Panc1 (cell line): ENCODE data around the gene EFNA2. TPM values are rescaled to one million over a fixed set of nuclear protein-coding genes. Genes with fewer than 3 reads are reported as not detected.

Source experiments
- ATAC-seq: fragments of 200-7000 bp; cut with Tn5 transposase; 2 replicates; pipeline ENCODE4 v1.9.1; 2020; ENCODE audit warnings: mild to moderate bottlenecking, moderate library complexity
- BruUV-seq: library from RNA; stranded (reverse); fragments of 400-500 nt; replicated peaks from 2 replicates; lab custom pipeline; 2021; lab: Mats Ljungman, UMichigan
- CTCF ChIA-PET: fragments of 300-600 bp; sonication (Branson Sonifier 250); formaldehyde crosslinking; loops from one replicate; lab custom pipeline; 2022; ENCODE audit warnings: antibody characterized with exemption; lab: Charles Lee
- POLR2A ChIA-PET: fragments of 300-600 bp; sonication (Branson Sonifier 250); formaldehyde crosslinking; loops from one replicate; lab custom pipeline; 2022; ENCODE audit warnings: antibody characterized with exemption; lab: Charles Lee
- DNase-seq: peaks from one replicate; pipeline ENCODE4 v3.0.0-alpha.2; 2010; ENCODE audit warnings: low read depth, low spot score
- H3K27ac ChIP-seq: 2 replicates; pipeline ENCODE4 v1.5.1; 2011; ENCODE audit warnings: mild to moderate bottlenecking, low read length, inconsistent platforms
- H3K27me3 ChIP-seq: fragments of 200-500 bp; sonication (Bioruptor generic); 2 replicates; pipeline ENCODE4 v1.6.0; 2014; ENCODE audit warnings: low read length, inconsistent platforms; ENCODE audit not compliant: control insufficient read depth, insufficient read depth
- H3K36me3 ChIP-seq: fragments of 200-500 bp; sonication (Bioruptor generic); 2 replicates; pipeline ENCODE4 v1.5.1; 2014; ENCODE audit warnings: inconsistent platforms, mild to moderate bottlenecking, low read length, moderate library complexity; ENCODE audit not compliant: control insufficient read depth, insufficient read depth
- H3K4me1 ChIP-seq: 2 replicates; pipeline ENCODE4 v1.5.1; 2011; ENCODE audit warnings: inconsistent platforms, mild to moderate bottlenecking, low read length, moderate library complexity; ENCODE audit not compliant: control insufficient read depth, insufficient read depth
- H3K4me3 ChIP-seq, 2 experiments: 2 replicates each; pipeline ENCODE4 v1.5.1; 2011 to 2012; ENCODE audit warnings: low read depth in 2 of 2, low read length in 2 of 2, mild to moderate bottlenecking in 2 of 2, inconsistent platforms in 1 of 2, moderate library complexity in 1 of 2
- H3K9me3 ChIP-seq: fragments of 200-500 bp; sonication (Bioruptor generic); 2 replicates; pipeline ENCODE4 v1.5.1; 2014; ENCODE audit warnings: low read depth, mild to moderate bottlenecking, inconsistent platforms, low read length, moderate library complexity; ENCODE audit not compliant: control insufficient read depth, insufficient read depth
- POLR2AphosphoS5 ChIP-seq: IDR thresholded peaks from 2 replicates; pipeline ENCODE4 v1.6.1; 2012; ENCODE audit warnings: mild to moderate bottlenecking, low read depth, low read length, moderate library complexity
- SIN3A ChIP-seq: IDR thresholded peaks from 2 replicates; pipeline ENCODE4 v1.6.1; 2012; ENCODE audit warnings: low read depth, mild to moderate bottlenecking, low read length, moderate library complexity, borderline replicate concordance; ENCODE audit not compliant: insufficient read depth
- TCF7L2 ChIP-seq: IDR thresholded peaks from 2 replicates; pipeline ENCODE4 v1.6.1; 2011; ENCODE audit warnings: mild to moderate bottlenecking, low read depth, low read length, inconsistent platforms
- in situ Hi-C: cut with HindIII; loops from 2 replicates; pipeline ENCODE4 v1.10.0; 2016; ENCODE audit warnings: low sequenced_read_pairs, low pct_unique_long_range_greater_than_20kb
- intact Hi-C: fragments of 100-400 bp; cut with micrococcal nuclease; formaldehyde crosslinking; loops from one replicate; pipeline ENCODE4 v1.10.0; 2022; ENCODE audit not compliant: unreplicated experiment
- total RNA-seq: library from RNA; stranded (reverse); gene quantifications from one replicate; pipeline ENCODE4 v1.2.1, GENCODE V29; 2021; ENCODE audit not compliant: unreplicated experiment
- TF ChIP-seq, protein P1 (sequence below), 2 experiments: IDR thresholded peaks; 2 replicates each; pipeline ENCODE4 v1.6.1; 2011 to 2012; ENCODE audit warnings: low read depth in 2 of 2, control low read depth in 1 of 2, low read length in 1 of 2, mild to moderate bottlenecking in 1 of 2, moderate library complexity in 1 of 2; ENCODE audit not compliant: insufficient read depth in 1 of 2
- TF ChIP-seq, protein P2 (sequence below): fragments of 450-650 bp; IDR thresholded peaks from 2 replicates; pipeline ENCODE4 v1.5.1; 2017; ENCODE audit warnings: mild to moderate bottlenecking

Gene EFNA2
- total RNA-seq, 1 experiment from 2014 or later: 7.8 TPM

DNA sequence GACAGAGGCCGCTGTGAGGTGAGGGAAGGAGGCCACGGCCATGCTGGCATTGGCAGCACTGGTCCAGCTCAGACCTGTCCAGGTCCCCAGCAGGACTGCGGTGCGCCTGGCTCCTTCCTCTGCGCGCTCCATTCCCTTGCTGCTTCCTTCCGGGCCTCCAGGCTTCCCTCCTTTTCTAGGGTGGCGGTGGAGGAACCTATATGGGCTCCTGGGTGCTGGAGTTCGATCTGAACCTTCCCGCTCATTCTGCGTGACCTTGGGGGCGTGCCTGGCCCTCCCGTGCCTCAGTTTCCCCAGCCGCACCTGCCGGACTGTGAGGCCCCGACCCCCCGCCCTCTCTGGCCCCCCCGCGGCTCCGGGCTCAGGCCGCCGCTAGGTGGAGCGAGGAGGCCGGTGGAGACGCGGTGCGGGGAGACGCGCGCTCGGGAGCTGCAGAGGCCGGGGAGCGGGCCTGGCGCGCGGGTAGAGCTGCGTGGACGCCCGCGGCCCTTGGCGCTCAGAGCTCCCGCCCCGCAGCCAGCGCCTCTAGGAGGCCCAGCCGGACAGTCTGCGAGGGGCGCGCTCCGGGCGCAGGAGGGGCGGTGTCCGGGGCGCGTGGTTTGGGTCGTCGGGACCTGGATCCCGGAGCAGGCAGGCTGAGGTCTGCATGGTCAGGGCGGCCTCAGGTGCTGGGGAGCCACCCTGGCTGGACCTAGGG, 29.9 kb downstream of the EFNA2 start:
- peak overlapping the region; percentile 23 to 36 for H3K4me3 ChIP-seq
- intact Hi-C loops: no loop called here
- H3K36me3 ChIP-seq: no peaks in the 10 kb centered on the region
- H3K27ac ChIP-seq: no peak overlapping the region
- POLR2A ChIA-PET: interaction anchor here (0.7 to 0.8 kb wide), 2 partner anchors 46 to 356 kb away, joined by 3 read pairs; no protein-coding TSS in a partner anchor
- DNase-seq (no peak), ATAC-seq (peak; percentile 81)
- H3K9me3 ChIP-seq: no peaks in the 10 kb centered on the region
- CTCF ChIA-PET: interaction anchor here (0.6 to 1.9 kb wide), 2 partner anchors 56 to 57 kb away, joined by 3 to 7 read pairs; no protein-coding TSS in a partner anchor
- in situ Hi-C loops: no loop called here
- TF ChIP-seq TCF7L2 (no peak), POLR2AphosphoS5 (no peak), SIN3A (no peak)
- TF ChIP-seq, protein P1, sequence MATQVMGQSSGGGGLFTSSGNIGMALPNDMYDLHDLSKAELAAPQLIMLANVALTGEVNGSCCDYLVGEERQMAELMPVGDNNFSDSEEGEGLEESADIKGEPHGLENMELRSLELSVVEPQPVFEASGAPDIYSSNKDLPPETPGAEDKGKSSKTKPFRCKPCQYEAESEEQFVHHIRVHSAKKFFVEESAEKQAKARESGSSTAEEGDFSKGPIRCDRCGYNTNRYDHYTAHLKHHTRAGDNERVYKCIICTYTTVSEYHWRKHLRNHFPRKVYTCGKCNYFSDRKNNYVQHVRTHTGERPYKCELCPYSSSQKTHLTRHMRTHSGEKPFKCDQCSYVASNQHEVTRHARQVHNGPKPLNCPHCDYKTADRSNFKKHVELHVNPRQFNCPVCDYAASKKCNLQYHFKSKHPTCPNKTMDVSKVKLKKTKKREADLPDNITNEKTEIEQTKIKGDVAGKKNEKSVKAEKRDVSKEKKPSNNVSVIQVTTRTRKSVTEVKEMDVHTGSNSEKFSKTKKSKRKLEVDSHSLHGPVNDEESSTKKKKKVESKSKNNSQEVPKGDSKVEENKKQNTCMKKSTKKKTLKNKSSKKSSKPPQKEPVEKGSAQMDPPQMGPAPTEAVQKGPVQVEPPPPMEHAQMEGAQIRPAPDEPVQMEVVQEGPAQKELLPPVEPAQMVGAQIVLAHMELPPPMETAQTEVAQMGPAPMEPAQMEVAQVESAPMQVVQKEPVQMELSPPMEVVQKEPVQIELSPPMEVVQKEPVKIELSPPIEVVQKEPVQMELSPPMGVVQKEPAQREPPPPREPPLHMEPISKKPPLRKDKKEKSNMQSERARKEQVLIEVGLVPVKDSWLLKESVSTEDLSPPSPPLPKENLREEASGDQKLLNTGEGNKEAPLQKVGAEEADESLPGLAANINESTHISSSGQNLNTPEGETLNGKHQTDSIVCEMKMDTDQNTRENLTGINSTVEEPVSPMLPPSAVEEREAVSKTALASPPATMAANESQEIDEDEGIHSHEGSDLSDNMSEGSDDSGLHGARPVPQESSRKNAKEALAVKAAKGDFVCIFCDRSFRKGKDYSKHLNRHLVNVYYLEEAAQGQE (IDR thresholded peaks at IDR 0.05; ENCODE audit: insufficient read depth in 1 of 2, low read depth in 2 of 2, low read length in 1 of 2): no peak
- TF ChIP-seq, protein P2, sequence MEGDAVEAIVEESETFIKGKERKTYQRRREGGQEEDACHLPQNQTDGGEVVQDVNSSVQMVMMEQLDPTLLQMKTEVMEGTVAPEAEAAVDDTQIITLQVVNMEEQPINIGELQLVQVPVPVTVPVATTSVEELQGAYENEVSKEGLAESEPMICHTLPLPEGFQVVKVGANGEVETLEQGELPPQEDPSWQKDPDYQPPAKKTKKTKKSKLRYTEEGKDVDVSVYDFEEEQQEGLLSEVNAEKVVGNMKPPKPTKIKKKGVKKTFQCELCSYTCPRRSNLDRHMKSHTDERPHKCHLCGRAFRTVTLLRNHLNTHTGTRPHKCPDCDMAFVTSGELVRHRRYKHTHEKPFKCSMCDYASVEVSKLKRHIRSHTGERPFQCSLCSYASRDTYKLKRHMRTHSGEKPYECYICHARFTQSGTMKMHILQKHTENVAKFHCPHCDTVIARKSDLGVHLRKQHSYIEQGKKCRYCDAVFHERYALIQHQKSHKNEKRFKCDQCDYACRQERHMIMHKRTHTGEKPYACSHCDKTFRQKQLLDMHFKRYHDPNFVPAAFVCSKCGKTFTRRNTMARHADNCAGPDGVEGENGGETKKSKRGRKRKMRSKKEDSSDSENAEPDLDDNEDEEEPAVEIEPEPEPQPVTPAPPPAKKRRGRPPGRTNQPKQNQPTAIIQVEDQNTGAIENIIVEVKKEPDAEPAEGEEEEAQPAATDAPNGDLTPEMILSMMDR: peak; percentile 91
- no peaks in the 10 kb centered on the region for H3K27me3 ChIP-seq
- H3K4me1 ChIP-seq: peaks cover 30% of the 10 kb centered on the region
- no TSS peak for BruUV-seq

DNA sequence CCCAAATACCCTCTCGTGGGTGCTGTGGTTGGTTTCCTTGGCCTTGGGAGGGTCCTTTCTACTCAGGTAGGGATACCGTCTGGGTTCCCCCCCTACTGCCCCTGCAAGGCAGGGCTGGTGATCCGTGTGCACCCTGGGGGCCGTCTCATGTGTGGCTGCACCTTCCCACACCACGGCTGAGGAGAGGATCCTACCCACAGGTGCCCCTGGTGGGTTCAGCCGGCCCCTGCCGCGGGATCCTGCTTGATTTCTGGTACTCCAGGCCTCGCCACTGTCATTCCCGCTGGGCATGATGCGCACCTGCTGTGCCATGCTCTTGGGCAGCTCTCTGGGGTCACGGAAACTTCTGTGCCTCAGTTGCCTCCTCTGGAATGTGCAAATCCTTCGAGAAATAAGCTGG, 30.8 kb downstream of the EFNA2 start:
- Histone ChIP-seq H3K27me3 (no peaks in the 10 kb centered on the region), H3K36me3 (no peaks in the 10 kb centered on the region), H3K27ac (no peak overlapping the region), H3K4me3 (no peak overlapping the region), H3K4me1 (peaks cover 25% of the 10 kb centered on the region), H3K9me3 (no peaks in the 10 kb centered on the region)
- CTCF ChIA-PET: interaction anchor here (0.6 to 0.7 kb wide), 3 partner anchors 17 to 365 kb away, joined by 3 to 4 read pairs (median 3); no protein-coding TSS in a partner anchor
- TF ChIP-seq SIN3A (no peak), TCF7L2 (no peak), POLR2AphosphoS5 (no peak)
- TF ChIP-seq, protein P2: no peak
- TF ChIP-seq, protein P1 (IDR thresholded peaks at IDR 0.05; ENCODE audit: insufficient read depth in 1 of 2, low read depth in 2 of 2, low read length in 1 of 2): no peak
- intact Hi-C loops (no loop called here), in situ Hi-C loops (no loop called here)
- POLR2A ChIA-PET: no interaction called here
- DNase-seq (no peak), ATAC-seq (no peak)
- no TSS peak for BruUV-seq
